Mesendoderm (in vitro differentiated cells): ENCODE results near the gene SULT1A2.
"Not testable (repeated sequence)": the region's sequence is repeated elsewhere in the genome, so short reads cannot be mapped to it uniquely, and the experiment has no call there.

Experiments
- DNase-seq: peaks from one replicate; pipeline ENCODE4 v3.0.0; 2013
- H2AK5ac ChIP-seq: 2 replicates; pipeline ENCODE4 v1.6.1; 2013; ENCODE audit warnings: low read length, inconsistent platforms
- H2BK120ac ChIP-seq: 2 replicates; pipeline ENCODE4 v1.6.1; 2013; ENCODE audit warnings: low read depth, mild to moderate bottlenecking, low read length, moderate library complexity, mixed read lengths
- H2BK15ac ChIP-seq: replicated peaks from 2 replicates; pipeline ENCODE4 v1.6.1; 2013; ENCODE audit warnings: low read depth, mild to moderate bottlenecking, moderate library complexity
- H2BK5ac ChIP-seq: 2 replicates; pipeline ENCODE4 v1.6.1; 2013; ENCODE audit warnings: low read length, inconsistent platforms
- H3K18ac ChIP-seq: 2 replicates; pipeline ENCODE4 v1.6.1; 2013; ENCODE audit warnings: mild to moderate bottlenecking, low read length, mixed read lengths
- H3K23ac ChIP-seq: one replicate; pipeline ENCODE4 v1.6.1; 2013; ENCODE audit warnings: low read length
- H3K27ac ChIP-seq: 2 replicates; pipeline ENCODE4 v1.5.1; 2013; ENCODE audit warnings: low read depth, mild to moderate bottlenecking, inconsistent platforms, low read length, moderate library complexity
- H3K27me3 ChIP-seq: 2 replicates; pipeline ENCODE4 v1.6.1; 2013; ENCODE audit warnings: low read length, control low read depth, mild to moderate bottlenecking, inconsistent platforms; ENCODE audit not compliant: insufficient read depth, poor library complexity
- H3K36me3 ChIP-seq: 2 replicates; pipeline ENCODE4 v1.6.1; 2013; ENCODE audit warnings: low read length, inconsistent platforms; ENCODE audit not compliant: control insufficient read depth, insufficient read depth
- H3K4ac ChIP-seq: one replicate; pipeline ENCODE4 v1.6.1; 2013; ENCODE audit warnings: low read depth, mild to moderate bottlenecking, low read length, moderate library complexity
- H3K4me1 ChIP-seq: 2 replicates; pipeline ENCODE4 v1.6.1; 2013; ENCODE audit warnings: low read depth, low read length, inconsistent platforms; ENCODE audit not compliant: control insufficient read depth
- H3K4me2 ChIP-seq: 2 replicates; pipeline ENCODE4 v1.6.1; 2013; ENCODE audit warnings: low read length
- H3K4me3 ChIP-seq: 2 replicates; pipeline ENCODE4 v1.5.1; 2013; ENCODE audit warnings: mild to moderate bottlenecking, low read length
- H3K56ac ChIP-seq: one replicate; pipeline ENCODE4 v1.6.1; 2013; ENCODE audit warnings: low read length
- H3K79me1 ChIP-seq: 2 replicates; pipeline ENCODE4 v1.6.1; 2013; ENCODE audit warnings: low read length, inconsistent platforms
- H3K79me2 ChIP-seq: 2 replicates; pipeline ENCODE4 v1.6.1; 2013; ENCODE audit warnings: mild to moderate bottlenecking, low read length; ENCODE audit not compliant: control insufficient read depth, insufficient read depth
- H3K9ac ChIP-seq: 2 replicates; pipeline ENCODE4 v1.6.1; 2013; ENCODE audit warnings: low read length, inconsistent platforms
- H4K5ac ChIP-seq: one replicate; pipeline ENCODE4 v1.6.1; 2013; ENCODE audit warnings: low read length
- H4K8ac ChIP-seq: one replicate; pipeline ENCODE4 v1.6.1; 2013; ENCODE audit warnings: low read depth, mild to moderate bottlenecking, control low read depth, low read length, moderate library complexity
- WGBS: extraction: QIAGEN DNeasy Blood & Tissue Kit; methylation state at CpG from one replicate; pipeline ENCODE4 v1.1.7; 2013; ENCODE audit warnings: low lambda C conversion rate, missing lambda C conversion rate; ENCODE audit not compliant: insufficient coverage; ENCODE audit errors: extremely low coverage; 5-methylcytosine and 5-hydroxymethylcytosine counted together

Gene SULT1A2

GRCh38 chr16:28630905-28631304 is 34.1 kb upstream of the SULT1A2 start:
- H3K36me3 ChIP-seq, H3K56ac ChIP-seq, H3K79me2 ChIP-seq, H2BK5ac ChIP-seq, H3K27me3 ChIP-seq, H3K27ac ChIP-seq, H3K4me2 ChIP-seq, H2BK15ac ChIP-seq, H2BK120ac ChIP-seq, H3K4me3 ChIP-seq, H3K4ac ChIP-seq, H3K4me1 ChIP-seq, H3K18ac ChIP-seq, H4K8ac ChIP-seq, H3K9ac ChIP-seq, H2AK5ac ChIP-seq, DNase-seq, H3K79me1 ChIP-seq, H4K5ac ChIP-seq, H3K23ac ChIP-seq: not testable (repeated sequence)
- no CpG with 5 or more reads among the region's 5 CpGs for WGBS

GRCh38 chr16:28623172-28623711 is 26.4 kb upstream of the SULT1A2 start:
- Histone ChIP-seq H3K23ac (no peak overlapping the region), H2BK15ac (no peak overlapping the region), H3K4me2 (no peak overlapping the region), H3K79me2 (no peaks in the 10 kb centered on the region), H3K27me3 (no peaks in the 10 kb centered on the region), H2BK5ac (no peak overlapping the region), H4K8ac (no peak overlapping the region), H3K4me1 (no peaks in the 10 kb centered on the region), H3K56ac (no peak overlapping the region), H3K36me3 (no peaks in the 10 kb centered on the region), H3K4ac (no peak overlapping the region), H3K27ac (no peak overlapping the region), H3K18ac (no peak overlapping the region), H3K79me1 (no peaks in the 10 kb centered on the region), H3K9ac (no peak overlapping the region), H2BK120ac (no peak overlapping the region), H3K4me3 (no peak overlapping the region), H4K5ac (no peak overlapping the region), H2AK5ac (no peak overlapping the region)
- no peak for DNase-seq
- WGBS = no CpG with 5 or more reads among the region's 68 CpGs

- not testable (repeated sequence) for H4K5ac ChIP-seq, DNase-seq, H3K27ac ChIP-seq, H3K4me3 ChIP-seq, H3K4me1 ChIP-seq, H3K79me2 ChIP-seq, H3K4ac ChIP-seq, H3K4me2 ChIP-seq, H3K36me3 ChIP-seq, H3K23ac ChIP-seq, H2BK120ac ChIP-seq, H3K27me3 ChIP-seq, H2BK5ac ChIP-seq, H3K18ac ChIP-seq, H4K8ac ChIP-seq, H3K56ac ChIP-seq, H3K79me1 ChIP-seq, H3K9ac ChIP-seq, H2BK15ac ChIP-seq, H2AK5ac ChIP-seq
- no CpG with 5 or more reads among the region's 24 CpGs for WGBS
Observed at GRCh38 chr16:28622532-28623171, 25.8 kb upstream of the SULT1A2 start.

GRCh38 chr16:28621481-28622155 is 24.8 kb upstream of the SULT1A2 start:
- no peak overlapping the region for H3K4ac ChIP-seq
- no peaks in the 10 kb centered on the region for H3K4me1 ChIP-seq
- no peak overlapping the region for H4K8ac ChIP-seq
- no peak overlapping the region for H3K4me3 ChIP-seq
- H3K4me2 ChIP-seq = no peak overlapping the region
- no peak overlapping the region for H3K27ac ChIP-seq
- no peaks in the 10 kb centered on the region for H3K27me3 ChIP-seq
- H3K36me3 ChIP-seq = no peaks in the 10 kb centered on the region
- H4K5ac ChIP-seq = no peak overlapping the region
- no peak overlapping the region for H3K56ac ChIP-seq
- no peak overlapping the region for H2BK15ac ChIP-seq
- no CpG with 5 or more reads among the region's 7 CpGs for WGBS
- no peak overlapping the region for H2BK120ac ChIP-seq
- no peaks in the 10 kb centered on the region for H3K79me2 ChIP-seq
- no peak overlapping the region for H3K23ac ChIP-seq
- no peak overlapping the region for H3K18ac ChIP-seq
- peak; percentile 44 for DNase-seq
- H2AK5ac ChIP-seq = no peak overlapping the region
- H3K9ac ChIP-seq = no peak overlapping the region
- H2BK5ac ChIP-seq = no peak overlapping the region
- no peaks in the 10 kb centered on the region for H3K79me1 ChIP-seq

- H2BK15ac ChIP-seq, H2BK120ac ChIP-seq, DNase-seq, H3K4me3 ChIP-seq, H3K18ac ChIP-seq, H3K79me1 ChIP-seq, H3K56ac ChIP-seq, H3K79me2 ChIP-seq, H3K4me1 ChIP-seq, H3K4ac ChIP-seq, H3K23ac ChIP-seq, H3K9ac ChIP-seq, H3K4me2 ChIP-seq, H2AK5ac ChIP-seq, H4K8ac ChIP-seq, H3K27ac ChIP-seq, H2BK5ac ChIP-seq, H4K5ac ChIP-seq, H3K36me3 ChIP-seq, H3K27me3 ChIP-seq: not testable (repeated sequence)
- whole genome bisulfite sequencing = no CpG with 5 or more reads among the region's 1 CpG
Observed at GRCh38 chr16:28620316-28620715, 23.5 kb upstream of the SULT1A2 start.
